ENCODE measurements around the gene FABP7.

GRCh38 chr6:122790028-122790422 lies 10.5 kb downstream of the FABP7 start:
- TF ChIP-seq CTCF (conservative IDR thresholded peaks at IDR 0.05 in 1 of 2, IDR thresholded peaks at IDR 0.05 in 1 of 2; ENCODE audit: extremely low read depth in 1 of 2, insufficient read depth in 1 of 2, low read depth in 1 of 2, low read length in 2 of 2) (no peak), EZH2 (IDR thresholded peaks at IDR 0.05; ENCODE audit: borderline replicate concordance, low read length) (no peak)

Measured in mammary epithelial cell (primary cell).